Testis (tissue), 2 donors: ENCODE measurements around the gene GPC6.

Experiments
- POLR2A ChIP-seq: fragments of 450-650 bp; IDR thresholded peaks from one replicate; pipeline ENCODE4 v1.6.1; 2017; ENCODE audit warnings: antibody characterized with exemption, mild to moderate bottlenecking, moderate library complexity
- TF ChIP-seq, protein P1 (sequence below), 3 experiments: fragments of 450-650 bp in 2 of 3; fragments of 200-600 bp in 1 of 3; sonication (generic) in 1 of 3; IDR thresholded peaks; one replicate each; pipeline ENCODE4 v1.5.1; 2016 to 2019; ENCODE audit warnings: antibody characterized with exemption in 3 of 3, mild to moderate bottlenecking in 2 of 3, moderate library complexity in 1 of 3

- TF ChIP-seq, protein P1, sequence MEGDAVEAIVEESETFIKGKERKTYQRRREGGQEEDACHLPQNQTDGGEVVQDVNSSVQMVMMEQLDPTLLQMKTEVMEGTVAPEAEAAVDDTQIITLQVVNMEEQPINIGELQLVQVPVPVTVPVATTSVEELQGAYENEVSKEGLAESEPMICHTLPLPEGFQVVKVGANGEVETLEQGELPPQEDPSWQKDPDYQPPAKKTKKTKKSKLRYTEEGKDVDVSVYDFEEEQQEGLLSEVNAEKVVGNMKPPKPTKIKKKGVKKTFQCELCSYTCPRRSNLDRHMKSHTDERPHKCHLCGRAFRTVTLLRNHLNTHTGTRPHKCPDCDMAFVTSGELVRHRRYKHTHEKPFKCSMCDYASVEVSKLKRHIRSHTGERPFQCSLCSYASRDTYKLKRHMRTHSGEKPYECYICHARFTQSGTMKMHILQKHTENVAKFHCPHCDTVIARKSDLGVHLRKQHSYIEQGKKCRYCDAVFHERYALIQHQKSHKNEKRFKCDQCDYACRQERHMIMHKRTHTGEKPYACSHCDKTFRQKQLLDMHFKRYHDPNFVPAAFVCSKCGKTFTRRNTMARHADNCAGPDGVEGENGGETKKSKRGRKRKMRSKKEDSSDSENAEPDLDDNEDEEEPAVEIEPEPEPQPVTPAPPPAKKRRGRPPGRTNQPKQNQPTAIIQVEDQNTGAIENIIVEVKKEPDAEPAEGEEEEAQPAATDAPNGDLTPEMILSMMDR (IDR thresholded peaks at IDR 0.05), result no peak
- TF ChIP-seq POLR2A, result no peak
Measured at GRCh38 chr13:93235258-93236015, 8.8 kb downstream of the GPC6 start.
